Measurements from ENCODE around the gene ABCA7.

Gene ABCA7

GRCh38 chr19:1074544-1075283 is 34.8 kb downstream of the ABCA7 start:
- peak; percentile 99 for DNase-seq

GRCh38 chr19:1076046-1076386 is 36.1 kb downstream of the ABCA7 start:
- no peak for DNase-seq

- DNase-seq: peak; percentile 97
Observed at GRCh38 chr19:1076951-1077350, 37.0 kb downstream of the ABCA7 start.

DNA sequence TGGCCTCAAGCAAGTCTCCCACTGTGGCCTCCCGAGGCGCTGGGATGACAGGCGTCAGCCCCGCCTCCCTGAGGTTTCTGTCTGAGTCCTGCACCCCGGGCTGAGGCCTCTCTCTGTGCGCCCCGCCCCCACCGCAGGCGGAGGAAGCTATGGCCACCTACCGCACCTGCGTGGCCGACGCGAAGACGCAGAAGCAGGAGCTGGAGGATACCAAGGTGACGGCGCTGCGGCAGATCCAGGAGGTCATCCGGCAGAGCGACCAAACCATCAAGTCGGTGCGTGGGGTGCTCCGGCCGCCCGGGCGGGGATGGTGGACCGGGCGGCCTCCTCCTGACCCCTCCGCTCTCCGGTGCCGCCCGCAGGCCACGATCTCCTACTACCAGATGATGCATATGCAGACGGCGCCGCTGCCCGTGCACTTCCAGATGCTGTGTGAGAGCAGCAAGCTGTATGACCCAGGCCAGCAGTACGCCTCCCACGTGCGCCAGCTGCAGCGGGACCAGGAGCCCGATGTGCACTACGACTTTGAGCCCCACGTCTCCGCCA is 39.7 kb downstream of the ABCA7 start:
- peak; percentile 86 for DNase-seq

DNA sequence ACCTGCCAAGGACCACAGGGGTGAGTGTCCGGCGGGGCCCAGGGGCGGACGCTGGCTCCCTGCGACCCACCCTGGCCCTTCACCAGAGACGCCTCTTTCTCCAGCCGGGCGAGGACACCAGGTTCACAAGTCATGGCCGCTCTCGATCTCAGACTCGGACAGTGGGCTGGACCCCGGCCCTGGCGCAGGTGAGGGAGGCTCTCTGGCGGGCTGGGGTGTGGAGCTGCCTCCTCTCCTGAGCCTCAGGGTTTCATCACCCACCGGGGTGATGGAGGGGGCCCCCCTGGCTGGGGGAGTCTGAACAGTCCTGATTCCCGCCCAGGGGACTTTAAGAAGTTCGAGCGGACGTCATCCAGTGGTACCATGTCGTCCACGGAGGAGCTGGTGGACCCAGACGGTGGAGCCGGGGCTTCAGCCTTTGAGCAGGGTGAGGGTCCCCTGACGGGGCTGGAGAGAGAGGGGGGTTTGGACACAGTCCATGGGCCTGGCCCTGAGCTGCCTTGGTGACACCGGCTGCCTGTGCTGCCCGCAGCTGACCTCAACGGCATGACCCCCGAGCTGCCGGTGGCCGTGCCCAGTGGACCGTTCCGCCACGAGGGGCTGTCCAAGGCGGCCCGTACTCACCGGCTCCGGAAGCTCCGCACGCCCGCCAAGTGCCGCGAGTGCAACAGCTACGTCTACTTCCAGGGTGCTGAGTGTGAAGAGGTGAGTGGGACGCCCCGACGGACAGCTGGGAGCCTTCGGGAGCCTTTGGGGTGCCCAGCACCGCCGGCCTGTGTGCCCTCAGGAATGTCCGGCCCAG is 40.7 kb downstream of the ABCA7 start:
- DNase-seq: no peak

GRCh38 chr19:1081301-1082164 is 41.6 kb downstream of the ABCA7 start:
- DNase-seq: peak; percentile 13

DNA sequence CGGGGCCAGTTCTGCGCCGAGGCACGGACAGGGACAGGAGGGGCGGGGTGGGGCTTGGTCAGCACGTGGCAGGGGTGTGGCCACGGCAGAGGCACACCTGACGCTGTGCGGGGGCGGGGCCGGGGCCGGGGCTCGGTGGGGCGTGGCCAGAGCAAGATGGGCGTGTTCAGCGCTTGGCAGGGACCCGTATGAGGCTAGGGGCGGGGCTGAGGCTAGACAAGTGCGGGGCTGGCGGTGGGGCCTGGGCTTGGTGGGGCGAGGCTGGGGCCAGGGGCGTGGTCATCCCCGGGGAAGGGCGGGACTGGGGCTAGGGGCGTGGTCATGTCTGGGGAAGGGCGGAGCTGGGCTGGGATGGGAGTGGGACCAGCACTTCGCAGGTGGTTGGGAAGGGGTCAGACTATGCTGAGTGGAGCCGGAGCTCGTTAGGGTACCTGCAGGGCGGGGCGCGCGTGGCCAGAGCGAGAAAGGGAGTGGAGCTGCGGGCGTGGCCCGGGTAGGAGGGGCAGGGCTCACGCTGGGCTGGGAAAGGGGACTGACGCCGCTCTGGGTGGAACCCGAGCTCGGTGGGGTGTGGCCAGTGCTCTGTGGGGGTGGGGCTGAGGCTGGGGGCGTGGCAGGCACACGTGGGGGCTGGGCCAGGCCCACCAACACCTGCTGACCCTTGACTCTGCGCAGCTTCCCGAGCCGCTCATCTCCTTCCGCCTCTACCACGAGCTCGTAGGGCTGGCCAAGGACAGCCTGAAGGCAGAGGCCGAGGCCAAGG is 42.4 kb downstream of the ABCA7 start:
- peak; percentile 84 for DNase-seq

- peak; percentile 5 for DNase-seq
Observed at GRCh38 chr19:1082928-1083816, 43.3 kb downstream of the ABCA7 start.

GRCh38 chr19:1084024-1084868 is 44.3 kb downstream of the ABCA7 start:
- DNase-seq: peak; percentile 17

DNA sequence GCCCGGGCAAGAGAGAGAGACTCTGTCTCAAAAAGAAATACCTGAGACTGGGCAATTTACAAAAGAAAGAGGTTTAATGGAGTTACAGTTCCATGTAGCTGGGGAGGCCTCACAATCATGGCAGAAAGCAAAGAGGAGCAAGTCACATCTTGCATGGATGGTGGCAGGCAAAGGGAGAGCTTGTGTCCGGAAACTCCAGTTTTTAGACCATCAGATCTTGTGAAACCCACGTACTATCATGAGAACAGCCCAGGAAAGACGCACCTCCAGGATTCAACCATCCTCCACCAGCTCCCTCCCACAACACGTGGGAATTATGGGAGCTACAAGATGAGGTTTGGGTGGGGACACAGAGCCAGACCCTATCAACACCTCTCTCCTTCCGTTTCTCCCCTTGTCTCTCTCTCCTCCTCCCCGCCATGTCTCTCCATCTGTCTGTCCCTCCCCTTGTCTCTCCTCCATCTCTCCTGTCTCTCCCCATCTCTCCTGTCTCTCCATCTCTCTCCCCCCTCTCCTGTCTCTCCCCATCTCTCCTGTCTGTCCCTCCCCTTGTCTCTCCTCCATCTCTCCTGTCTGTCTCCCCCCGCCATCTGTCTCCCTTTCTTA is 45.2 kb downstream of the ABCA7 start:
- DNase-seq: no peak

DNA sequence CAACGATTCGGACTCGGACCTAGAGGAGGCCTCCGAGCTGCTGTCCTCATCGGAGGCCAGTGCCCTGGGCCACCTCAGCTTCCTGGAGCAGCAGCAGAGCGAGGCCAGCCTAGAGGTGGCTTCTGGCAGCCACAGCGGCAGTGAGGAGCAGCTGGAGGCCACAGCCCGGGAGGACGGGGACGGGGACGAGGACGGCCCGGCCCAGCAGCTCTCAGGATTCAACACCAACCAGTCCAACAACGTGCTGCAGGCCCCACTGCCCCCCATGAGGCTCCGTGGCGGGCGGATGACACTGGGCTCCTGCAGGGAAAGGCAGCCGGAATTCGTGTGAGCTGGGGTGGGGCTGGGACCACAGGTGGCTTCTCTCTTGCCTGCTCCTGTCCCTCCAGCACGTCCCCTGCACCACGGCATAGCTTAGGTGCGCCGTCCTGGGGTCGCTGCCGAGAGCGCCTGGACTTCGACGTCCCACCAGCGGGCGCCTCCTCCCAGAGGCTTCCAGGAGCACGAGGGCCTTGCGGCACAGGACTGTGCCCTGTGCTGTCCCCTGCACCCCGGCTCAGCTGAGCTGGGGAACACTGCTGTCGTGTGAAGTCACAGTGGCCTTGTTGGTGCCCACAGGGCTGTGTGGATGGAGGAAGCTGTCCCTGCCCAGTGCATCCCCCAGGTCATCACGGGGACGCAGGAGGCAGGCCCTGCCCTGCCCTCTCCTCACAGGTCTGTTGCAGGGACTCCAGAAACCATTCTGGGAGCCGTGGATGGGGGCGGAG is 46.0 kb downstream of the ABCA7 start:
- DNase-seq: no peak

GRCh38 chr19:1086613-1087012 is 46.7 kb downstream of the ABCA7 start:
- DNase-seq: peak; percentile 25

DNA sequence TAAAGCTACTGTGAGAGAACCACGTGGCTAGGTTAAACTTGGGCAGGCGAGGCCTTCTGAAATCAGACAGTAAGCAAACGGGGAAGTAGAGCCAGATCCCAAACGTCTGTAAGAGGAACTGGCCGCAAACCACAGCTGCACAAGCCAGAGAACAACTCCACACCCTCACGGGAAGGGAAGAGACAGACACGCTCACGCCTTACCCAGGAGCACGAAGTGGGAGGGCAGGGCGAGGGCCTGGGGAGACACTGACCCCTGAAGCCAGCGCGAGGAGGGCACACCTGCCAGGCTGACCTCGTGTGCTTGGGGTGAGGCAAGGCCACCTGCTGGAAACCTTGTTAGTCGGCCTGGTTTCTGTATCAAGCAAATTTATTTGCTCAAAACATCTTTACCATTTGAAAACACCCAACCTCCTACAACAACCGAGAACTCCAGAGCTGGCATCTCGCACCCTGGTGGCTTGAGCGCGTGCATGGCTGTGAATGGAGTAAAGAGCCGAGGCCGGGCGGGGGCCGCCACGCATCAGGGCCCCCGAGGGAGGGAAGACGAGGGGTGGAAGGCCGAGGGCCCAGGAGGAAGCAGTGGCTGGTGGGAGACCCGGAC is 48.0 kb downstream of the ABCA7 start:
- DNase-seq: peak; percentile 65

DNA sequence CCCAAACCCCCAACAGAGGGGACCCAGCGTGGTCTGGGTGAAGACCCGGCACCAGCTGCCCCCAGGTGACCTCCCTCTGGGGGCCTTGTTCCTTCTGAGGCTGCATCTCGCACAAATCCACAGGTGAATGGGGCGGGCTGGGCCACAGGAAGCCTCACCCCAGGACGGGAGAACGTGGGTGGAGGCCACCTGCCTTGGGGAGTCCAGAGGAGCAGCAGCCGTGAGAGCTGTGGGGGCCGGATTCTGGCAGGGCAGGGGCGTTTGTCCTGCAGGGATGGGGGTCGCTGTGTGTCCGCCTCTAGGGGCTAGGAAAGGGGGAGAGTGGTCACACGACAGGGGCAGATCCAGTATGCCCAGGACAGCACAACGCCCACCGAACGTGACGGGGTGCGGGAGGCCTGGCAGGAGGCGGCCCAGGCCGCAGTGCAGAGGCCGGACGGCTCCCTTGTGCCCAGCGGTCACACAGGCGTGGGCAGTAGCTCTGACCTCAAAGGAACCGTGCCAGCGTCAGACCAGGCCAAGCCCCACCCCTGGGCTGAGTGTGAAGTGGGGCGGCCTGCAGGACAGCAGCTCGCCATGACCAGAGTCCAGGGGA is 48.6 kb downstream of the ABCA7 start:
- DNase-seq: peak; percentile 55

DNA sequence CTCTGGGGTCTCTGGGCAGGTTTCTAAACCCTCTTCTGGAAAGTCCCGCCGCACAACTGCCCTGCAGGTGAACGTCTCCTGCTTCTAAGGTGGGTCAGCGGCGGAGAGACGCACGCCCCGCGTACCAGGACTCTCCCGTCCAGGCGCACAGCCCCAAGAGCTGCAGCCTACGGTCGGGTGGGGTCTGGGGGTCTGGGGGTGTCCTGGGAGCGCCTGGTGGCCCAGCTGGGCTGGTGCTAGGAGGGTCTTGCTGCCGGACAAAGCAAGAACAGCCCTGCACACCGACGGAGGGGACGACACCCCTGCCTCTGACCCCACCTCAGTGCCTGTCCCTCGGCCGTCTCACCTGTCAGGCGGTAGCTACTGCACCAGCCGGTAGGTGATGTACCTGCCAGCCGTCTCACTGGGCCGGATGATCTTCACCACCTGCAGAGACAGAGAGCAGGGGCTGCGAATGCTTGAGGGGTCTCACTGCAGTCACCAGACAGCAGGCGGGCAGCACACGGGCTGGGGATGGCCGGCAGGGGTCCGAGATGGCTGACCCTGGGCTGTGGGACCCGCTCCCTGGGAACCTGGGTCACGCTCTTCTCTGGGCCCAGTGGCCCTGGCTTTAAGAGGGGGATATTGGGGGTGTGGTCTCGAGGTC is 49.3 kb downstream of the ABCA7 start:
- peak; percentile 26 for DNase-seq

DNA sequence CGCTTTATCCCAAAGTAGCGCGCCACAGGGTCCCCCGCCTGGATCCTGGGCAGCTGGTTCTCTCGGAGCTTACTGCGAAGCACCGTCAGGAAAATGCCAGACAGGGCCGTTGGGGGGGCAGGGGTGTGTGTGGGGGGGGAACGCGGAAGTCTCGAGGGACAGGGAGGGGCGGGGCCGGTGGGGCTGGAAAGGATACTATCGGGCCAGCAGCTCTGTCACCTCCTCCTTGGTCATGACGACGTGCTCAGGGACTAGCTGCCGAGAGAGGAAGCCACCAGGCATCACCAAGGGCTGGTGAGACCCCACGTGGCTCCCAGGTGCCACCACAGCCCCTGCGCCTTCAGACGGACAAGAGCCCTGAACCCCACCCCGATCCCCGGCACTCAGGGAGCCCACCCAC is 50.0 kb downstream of the ABCA7 start:
- peak; percentile 35 for DNase-seq

DNA sequence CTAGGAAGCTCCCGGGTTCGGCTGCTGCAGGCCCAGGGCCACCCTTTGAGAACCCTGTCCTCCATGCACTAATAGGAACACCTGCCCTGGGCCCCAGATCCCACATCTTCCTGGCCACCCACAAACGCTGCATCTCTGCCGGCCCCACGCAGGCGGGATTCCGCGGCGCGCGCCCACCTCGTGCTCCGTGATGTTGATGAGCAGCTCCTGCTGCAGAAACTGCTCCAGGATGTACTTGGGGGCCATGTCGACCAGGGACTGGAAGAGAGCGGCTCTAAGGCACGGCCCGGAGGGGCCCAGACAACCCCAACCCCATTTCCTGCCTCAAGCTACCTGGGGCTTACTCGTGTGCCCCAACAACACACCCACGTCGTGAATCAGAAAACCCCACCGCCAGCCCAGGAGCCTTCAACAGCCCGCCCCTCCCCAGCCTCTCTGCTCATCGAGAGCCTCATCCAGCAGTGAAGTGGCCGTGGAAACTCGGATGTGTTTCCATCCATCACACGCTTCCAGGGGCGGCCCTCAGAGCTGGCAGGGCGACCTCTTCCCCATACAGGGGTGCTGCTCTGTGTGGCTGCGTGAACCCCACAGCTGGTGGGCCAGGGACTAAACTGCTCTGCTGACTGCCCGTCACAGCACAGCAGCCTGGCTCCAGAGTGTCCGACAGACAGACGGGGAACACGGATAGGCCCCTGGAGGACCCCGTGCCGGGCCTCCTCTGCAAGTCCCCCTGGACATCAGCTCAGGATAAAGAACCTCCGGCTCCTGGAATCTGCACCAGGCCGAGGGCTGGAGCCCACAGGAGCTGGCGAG is 51.0 kb downstream of the ABCA7 start:
- no peak for DNase-seq

All from CD4-positive, alpha-beta T cell treated with Interleukin-6 for 4 hours (primary cell).